OCI-LY3 (cell line): ENCODE results near the gene HTATIP2.

Experiments
- CTCF ChIP-seq: fragments of 200-600, 300-600 bp; sonication (generic); IDR thresholded peaks from 2 replicates; pipeline ENCODE4 v1.5.1; 2014; ENCODE audit warnings: antibody characterized with exemption, low read length, low read depth
- EZH2phosphoT487 ChIP-seq: fragments of 200-600 bp; shearing (Covaris generic); IDR thresholded peaks from 2 replicates; pipeline ENCODE4 v1.6.1; 2018; ENCODE audit warnings: antibody characterized with exemption, mixed run types, low read depth

- TF ChIP-seq CTCF (no peak), EZH2phosphoT487 (no peak)
Observed at GRCh38 chr11:20315800-20316199, 47.7 kb upstream of the HTATIP2 start.
